Measurements from ENCODE around the gene CAMKK1. TPM values are rescaled to one million over a fixed set of nuclear protein-coding genes. Genes with fewer than 3 reads are reported as not detected.

Gene CAMKK1
- total RNA-seq, 2 donors from 2014 or later = 1.8 to 4.7 TPM

- Histone ChIP-seq H3K27ac (no peak overlapping the region), H3K36me3 (no peaks in the 10 kb centered on the region), H3K4me3 (no peak overlapping the region), H3K4me1 (ENCODE audit: control insufficient read depth in 1 of 2, low read depth in 2 of 2) (peaks cover 0 to 10% of the 10 kb centered on the region in 2 donors), H3K9me3 (no peaks in the 10 kb centered on the region), H3K27me3 (replicated peaks; ENCODE audit: insufficient read depth) (no peaks in the 10 kb centered on the region)
- no peak for TF ChIP-seq CTCF (IDR thresholded peaks at IDR 0.05)
- DNase-seq (ENCODE audit: low spot score) (no peak), ATAC-seq (ENCODE audit: insufficient number of reproducible peaks, low FRiP score, low read depth) (no peak)
Measured at GRCh38 chr17:3880983-3881382, 11.9 kb downstream of the CAMKK1 start.

GRCh38 chr17:3879591-3880417, 13.0 kb downstream of the CAMKK1 start:
- no peak for TF ChIP-seq CTCF (IDR thresholded peaks at IDR 0.05)
- Histone ChIP-seq H3K4me3 (no peak overlapping the region), H3K27ac (no peak overlapping the region), H3K9me3 (no peaks in the 10 kb centered on the region), H3K4me1 (ENCODE audit: control insufficient read depth in 1 of 2, low read depth in 2 of 2) (peaks cover 0 to 10% of the 10 kb centered on the region in 2 donors), H3K36me3 (no peaks in the 10 kb centered on the region), H3K27me3 (replicated peaks; ENCODE audit: insufficient read depth) (no peaks in the 10 kb centered on the region)
- ATAC-seq (ENCODE audit: insufficient number of reproducible peaks, low FRiP score, low read depth) = no peak
- DNase-seq (ENCODE audit: low spot score) = no peak

- no peak for ATAC-seq (ENCODE audit: insufficient number of reproducible peaks, low FRiP score, low read depth)
- DNase-seq (ENCODE audit: low spot score) = no peak
- no peaks in the 10 kb centered on the region for H3K27me3 ChIP-seq (replicated peaks; ENCODE audit: insufficient read depth)
- no peaks in the 10 kb centered on the region for H3K36me3 ChIP-seq
- TF ChIP-seq CTCF (IDR thresholded peaks at IDR 0.05) = no peak
- H3K4me3 ChIP-seq = no peak overlapping the region
- H3K9me3 ChIP-seq = no peaks in the 10 kb centered on the region
- peaks cover 0 to 10% of the 10 kb centered on the region in 2 donors for H3K4me1 ChIP-seq (ENCODE audit: control insufficient read depth in 1 of 2, low read depth in 2 of 2)
- H3K27ac ChIP-seq = no peak overlapping the region
Measured at GRCh38 chr17:3879186-3879585, 13.7 kb downstream of the CAMKK1 start.

- DNase-seq (ENCODE audit: low spot score) = no peak
- TF ChIP-seq CTCF (IDR thresholded peaks at IDR 0.05) = no peak
- ATAC-seq (ENCODE audit: insufficient number of reproducible peaks, low FRiP score, low read depth) = no peak
Measured at GRCh38 chr17:3877220-3877619, 15.6 kb downstream of the CAMKK1 start.

GRCh38 chr17:3875317-3875716, 17.5 kb downstream of the CAMKK1 start:
- Histone ChIP-seq H3K9me3 (no peaks in the 10 kb centered on the region), H3K4me3 (no peak overlapping the region), H3K27ac (no peak overlapping the region), H3K27me3 (replicated peaks; ENCODE audit: insufficient read depth) (no peaks in the 10 kb centered on the region), H3K4me1 (ENCODE audit: control insufficient read depth in 1 of 2, low read depth in 2 of 2) (peaks cover 0 to 10% of the 10 kb centered on the region in 2 donors), H3K36me3 (peaks cover 4% of the 10 kb centered on the region)
- ATAC-seq (ENCODE audit: insufficient number of reproducible peaks, low FRiP score, low read depth) (no peak), DNase-seq (ENCODE audit: low spot score) (no peak)
- TF ChIP-seq CTCF (IDR thresholded peaks at IDR 0.05) = no peak

More at GRCh38 chr17:3877220-3877619, 15.6 kb downstream of the CAMKK1 start:
- Histone ChIP-seq H3K4me3 (no peak overlapping the region), H3K27ac (no peak overlapping the region), H3K4me1 (ENCODE audit: control insufficient read depth in 1 of 2, low read depth in 2 of 2) (peaks cover 0 to 10% of the 10 kb centered on the region in 2 donors), H3K36me3 (peaks cover 4% of the 10 kb centered on the region), H3K27me3 (replicated peaks; ENCODE audit: insufficient read depth) (no peaks in the 10 kb centered on the region), H3K9me3 (no peaks in the 10 kb centered on the region)

Data from thoracic aorta (tissue), 2 donors.